Loucy (cell line): Measurements from ENCODE around the gene KLHL17.

ENCODE experiments used
- CTCF ChIP-seq: fragments of 200-600 bp; sonication (generic); conservative IDR thresholded peaks from 2 replicates; pipeline ENCODE4 v1.5.1; 2014; ENCODE audit warnings: mild to moderate bottlenecking, antibody characterized with exemption, low read length
- EZH2phosphoT487 ChIP-seq: fragments of 200-600 bp; IDR thresholded peaks from 2 replicates; pipeline ENCODE4 v1.6.1; 2018; ENCODE audit warnings: antibody characterized with exemption, mild to moderate bottlenecking, moderate library complexity, borderline replicate concordance

- TF ChIP-seq EZH2phosphoT487 (no peak), CTCF (no peak)
Observed at GRCh38 chr1:927748-928147, 32.6 kb upstream of the KLHL17 start.
